HG03342 (cell line): ENCODE data around the gene DEK.
A peak's percentile ranks its signal among the peaks of the same experiment; 100 is the strongest.
"Not testable (repeated sequence)": the region's sequence is repeated elsewhere in the genome, so short reads cannot be mapped to it uniquely, and the experiment has no call there.

Source experiments
- ATAC-seq: cut with Tn5 transposase; IDR thresholded peaks from one replicate; pipeline ENCODE4 v1.9.1; 2021; ENCODE audit warnings: mild to moderate bottlenecking, moderate library complexity; ENCODE audit not compliant: unreplicated experiment

The DEK gene

GRCh38 chr6:18241208-18242038 is 22.9 kb downstream of the DEK start:
- ATAC-seq: no peak

DNA sequence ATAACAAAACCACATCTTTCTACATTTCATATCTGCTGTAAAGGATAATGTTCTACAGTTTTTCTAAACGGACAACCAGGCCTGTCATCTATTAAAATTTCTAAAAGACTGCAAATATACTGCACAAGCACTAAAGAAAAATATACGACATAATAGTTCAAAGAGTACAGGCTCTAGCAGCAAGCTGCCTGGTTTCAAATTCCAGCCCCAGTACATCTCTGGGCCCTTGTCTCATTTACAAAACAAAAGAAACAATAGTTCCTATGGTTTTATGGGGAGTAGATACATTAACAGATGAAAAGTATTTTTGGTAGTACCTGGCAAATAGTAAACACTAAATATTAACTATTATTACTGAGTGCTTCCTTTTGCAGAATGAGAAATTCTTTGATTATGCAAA is 24.1 kb downstream of the DEK start:
- ATAC-seq: no peak

DNA sequence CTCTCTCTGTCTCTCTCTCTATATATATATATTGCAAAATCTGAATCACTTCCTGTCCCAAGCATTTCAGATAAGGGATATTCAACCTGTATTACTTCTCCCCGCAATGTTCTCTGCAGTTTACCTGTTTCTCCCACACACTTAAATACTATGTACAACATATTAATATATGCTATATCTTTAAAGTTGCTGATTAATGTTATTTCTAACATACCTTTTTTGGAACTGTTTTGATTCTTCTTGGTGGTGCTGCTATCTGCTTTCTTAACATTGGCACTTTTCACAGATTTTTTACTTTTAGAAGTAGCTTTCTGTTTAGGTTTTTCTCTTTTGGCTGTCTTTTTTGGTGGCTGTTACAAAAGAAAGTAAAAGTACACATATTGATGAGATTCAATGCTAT is 27.2 kb downstream of the DEK start:
- no peak for ATAC-seq

- no peak for ATAC-seq
These were observed 28.8 kb downstream of the DEK start for GRCh38 chr6:18235524-18235923.

GRCh38 chr6:18234564-18234963 is 29.8 kb downstream of the DEK start:
- ATAC-seq: no peak

DNA sequence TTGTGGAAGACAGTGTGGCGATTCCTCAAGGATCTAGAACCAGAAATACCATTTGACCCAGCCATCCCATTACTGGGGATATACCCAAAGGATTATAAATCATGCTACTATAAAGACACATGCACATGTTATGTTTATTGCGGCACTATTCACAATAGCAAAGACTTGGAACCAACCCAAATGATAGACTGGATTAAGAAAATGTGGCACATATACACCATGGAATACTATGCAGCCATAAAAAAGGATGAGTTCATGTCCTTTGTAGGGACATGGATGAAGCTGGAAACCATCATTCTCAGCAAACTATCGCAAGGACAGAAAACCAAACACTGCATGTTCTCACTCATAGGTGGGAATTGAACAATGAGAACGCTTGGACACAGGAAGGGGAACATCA is 30.6 kb downstream of the DEK start:
- ATAC-seq: not testable (repeated sequence)

- not testable (repeated sequence) for ATAC-seq
These were observed 32.5 kb downstream of the DEK start for GRCh38 chr6:18231856-18232255.

DNA sequence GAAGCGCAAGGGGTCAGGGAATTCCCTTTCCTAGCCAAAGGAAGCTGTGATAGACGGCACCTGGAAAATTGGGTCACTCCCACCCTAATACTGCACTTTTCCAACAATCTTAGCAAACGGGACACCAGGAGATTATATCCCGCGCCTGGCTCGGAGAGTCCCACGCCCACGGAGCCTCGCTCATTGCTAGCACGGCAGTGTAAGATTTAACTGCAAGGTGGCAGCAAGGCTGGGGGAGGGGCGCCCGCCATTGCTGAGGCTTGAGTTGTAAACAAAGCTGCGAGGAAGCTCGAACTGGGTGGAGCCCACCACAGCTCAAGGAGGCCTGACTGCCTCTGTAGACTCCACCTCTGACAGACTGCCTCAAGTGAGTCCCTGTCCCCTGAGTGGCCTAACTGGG is 35.7 kb downstream of the DEK start:
- ATAC-seq: not testable (repeated sequence)

DNA sequence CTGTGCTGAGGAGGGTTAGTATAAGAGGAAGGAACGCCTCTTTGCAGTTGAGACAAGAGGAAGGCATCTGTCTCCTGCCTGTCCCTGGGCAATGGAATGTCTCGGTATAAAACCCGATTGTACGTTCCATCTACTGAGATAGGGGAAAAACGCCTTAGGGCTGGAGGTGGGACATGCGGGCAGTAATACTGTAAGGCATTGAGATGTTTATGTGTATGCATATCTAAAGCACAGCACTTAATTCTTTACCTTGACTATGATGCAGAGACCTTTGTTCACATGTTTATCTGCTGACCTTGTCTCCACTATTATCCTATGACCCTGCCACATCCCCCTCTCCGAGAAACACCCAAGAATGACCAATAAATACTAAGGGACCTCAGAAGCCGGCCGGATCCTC is 37.2 kb downstream of the DEK start:
- not testable (repeated sequence) for ATAC-seq

GRCh38 chr6:18226451-18227105 is 37.8 kb downstream of the DEK start:
- not testable (repeated sequence) for ATAC-seq

- no peak for ATAC-seq
These were observed 43.1 kb downstream of the DEK start for GRCh38 chr6:18221288-18221615.

GRCh38 chr6:18219591-18219990 is 44.7 kb downstream of the DEK start:
- ATAC-seq: no peak

DNA sequence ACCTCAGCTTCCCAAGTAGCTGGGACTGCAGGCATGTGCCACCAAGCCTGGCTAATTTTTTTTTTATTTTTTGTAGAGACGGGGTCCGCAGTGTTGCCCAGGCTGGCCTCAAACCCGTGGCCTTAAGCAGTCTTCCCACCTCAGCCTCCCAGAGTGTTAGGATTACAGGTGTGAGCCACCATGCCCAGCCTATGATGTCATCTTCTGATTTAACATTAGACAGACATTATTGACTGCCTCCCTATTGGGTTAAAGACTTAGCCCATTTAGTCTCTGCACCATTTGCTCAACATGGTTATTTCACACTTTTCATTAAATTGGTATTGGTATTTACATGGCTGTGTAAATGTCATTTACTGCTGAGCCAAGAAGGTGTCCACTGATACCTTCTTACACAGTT is 46.1 kb downstream of the DEK start:
- ATAC-seq: no peak

GRCh38 chr6:18216411-18216810 is 47.9 kb downstream of the DEK start:
- ATAC-seq: peak; percentile 40

GRCh38 chr6:18215436-18215835 is 48.9 kb downstream of the DEK start:
- no peak for ATAC-seq

DNA sequence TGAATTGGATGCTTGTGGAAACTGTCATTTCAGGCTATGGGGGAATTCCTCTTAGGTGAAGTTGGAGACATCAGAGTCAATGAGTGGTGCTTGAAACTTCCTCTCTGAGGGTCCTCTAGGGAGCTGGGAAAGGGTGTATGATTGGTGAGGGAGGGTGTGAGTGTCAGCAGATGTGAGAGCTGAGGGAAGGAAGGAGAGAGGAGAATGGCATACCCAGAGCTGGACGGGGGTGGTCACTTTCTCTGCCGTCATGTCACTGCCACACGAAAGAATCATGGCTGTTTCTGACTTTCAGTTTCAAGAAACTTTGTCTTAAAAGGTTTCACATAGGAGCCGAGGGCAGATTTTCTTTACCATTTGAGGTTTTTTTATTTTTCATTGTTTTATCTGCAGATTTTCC is 50.3 kb downstream of the DEK start:
- peak; percentile 18 for ATAC-seq

GRCh38 chr6:18213439-18213838 is 50.9 kb downstream of the DEK start:
- no peak for ATAC-seq

GRCh38 chr6:18212231-18212630 is 52.1 kb downstream of the DEK start:
- no peak for ATAC-seq

- peak; percentile 91 for ATAC-seq
These were observed 53.0 kb downstream of the DEK start for GRCh38 chr6:18211338-18211737.

DNA sequence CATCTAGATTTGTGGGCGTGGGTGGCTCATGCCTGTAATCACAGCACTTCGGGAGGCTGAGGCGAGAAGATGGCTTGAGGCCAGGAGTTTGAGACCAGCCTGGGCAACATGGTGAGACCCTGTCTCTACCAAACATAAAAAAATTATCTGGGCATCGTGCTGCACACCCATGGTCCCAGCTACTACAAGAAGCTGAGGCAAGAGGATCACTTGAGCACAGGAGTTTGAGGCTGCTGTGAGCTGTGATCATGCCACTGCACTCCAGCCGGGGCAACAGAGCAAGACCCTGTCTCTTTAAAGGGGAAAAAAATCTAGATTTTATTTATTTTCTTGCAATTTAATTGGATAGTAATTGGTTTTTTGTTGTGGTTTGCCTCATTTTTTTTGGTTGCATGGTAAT is 53.6 kb downstream of the DEK start:
- no peak for ATAC-seq

DNA sequence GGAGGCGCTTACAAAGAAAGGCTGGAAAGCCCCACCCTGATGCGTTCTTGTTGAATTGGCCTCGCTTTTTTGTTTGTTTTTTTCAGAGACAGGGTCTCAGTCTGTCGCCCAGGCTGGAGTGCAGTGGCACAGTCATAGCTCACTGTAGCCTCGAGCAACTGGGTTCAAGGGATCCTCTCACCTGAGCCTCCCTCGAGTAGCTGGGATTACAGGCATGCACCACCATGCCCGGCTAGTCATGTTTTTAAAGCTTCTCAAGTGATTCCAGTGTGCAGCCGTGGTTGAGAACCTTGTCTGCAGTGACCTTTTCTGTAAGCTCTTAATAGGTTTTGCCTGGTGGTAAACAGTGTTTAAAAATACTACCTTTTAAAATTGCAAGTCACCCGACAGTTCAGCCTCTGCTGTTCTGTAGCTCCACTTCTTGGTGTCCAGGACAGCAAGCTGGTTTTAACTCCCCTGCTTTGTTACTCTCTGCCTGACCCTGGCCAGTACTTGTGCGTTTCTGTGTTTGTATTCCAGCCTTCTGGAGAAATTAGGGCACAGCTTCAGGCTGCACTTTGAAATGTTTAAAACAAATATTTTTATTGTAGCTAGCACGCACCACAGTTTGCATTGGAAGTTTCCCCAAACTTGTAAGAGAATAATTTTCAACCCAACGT is 54.7 kb downstream of the DEK start:
- ATAC-seq: no peak

DNA sequence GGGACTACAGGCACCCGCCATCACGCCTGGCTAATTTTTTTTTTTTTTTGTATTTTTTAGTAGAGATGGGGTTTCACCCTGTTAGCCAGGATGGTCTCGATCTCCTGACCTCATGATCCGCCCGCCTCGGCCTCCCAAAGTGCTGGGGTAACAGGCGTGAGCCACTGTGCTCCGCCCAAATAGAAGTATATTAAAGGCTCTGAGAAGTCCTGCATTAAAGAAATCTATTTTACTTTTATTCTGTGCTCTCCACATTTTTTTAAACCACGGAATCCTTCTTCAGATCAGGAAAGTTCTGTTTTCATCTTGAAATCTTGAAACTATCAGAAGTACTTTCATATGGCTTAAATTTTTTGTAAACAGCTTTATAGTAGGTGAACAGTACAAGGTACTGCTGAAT is 55.6 kb downstream of the DEK start:
- ATAC-seq: not testable (repeated sequence)
